Activated T-cell treated with anti-CD3 and anti-CD28 coated beads, Interleukin-2, amount 50 U/mL, for 24 hours (primary cell): ENCODE data around the gene AGFG1.

ENCODE experiments used
- DNase-seq: peaks from one replicate; pipeline ENCODE4 v3.0.0-alpha.2; 2020
- H3K27ac Mint-ChIP-seq: 2 replicates; pipeline ENCODE4 v1.8.0; 2020; ENCODE audit warnings: mild to moderate bottlenecking, mixed read lengths
- H3K27me3 Mint-ChIP-seq: 2 replicates; pipeline ENCODE4 v1.8.0; 2020; ENCODE audit warnings: mixed read lengths
- H3K36me3 Mint-ChIP-seq: 2 replicates; pipeline ENCODE4 v1.8.0; 2020; ENCODE audit warnings: low read depth, mixed read lengths
- H3K4me1 Mint-ChIP-seq: 2 replicates; pipeline ENCODE4 v1.8.0; 2020; ENCODE audit warnings: low read depth, mixed read lengths
- H3K4me3 Mint-ChIP-seq: 2 replicates; pipeline ENCODE4 v1.8.0; 2020; ENCODE audit warnings: mild to moderate bottlenecking, moderate library complexity, mixed read lengths
- H3K9me3 Mint-ChIP-seq: 2 replicates; pipeline ENCODE4 v1.8.0; 2020; ENCODE audit warnings: mixed read lengths

Gene AGFG1

GRCh38 chr2:227453810-227454209, 18.1 kb upstream of the AGFG1 start:
- H3K27ac Mint-ChIP-seq: no peak overlapping the region
- no peaks in the 10 kb centered on the region for H3K9me3 Mint-ChIP-seq
- H3K36me3 Mint-ChIP-seq: no peaks in the 10 kb centered on the region
- peaks cover 43% of the 10 kb centered on the region for H3K4me1 Mint-ChIP-seq
- H3K27me3 Mint-ChIP-seq: peaks cover 2% of the 10 kb centered on the region
- DNase-seq: no peak
- H3K4me3 Mint-ChIP-seq: no peak overlapping the region

- Mint-ChIP-seq H3K4me1 (peaks cover 49% of the 10 kb centered on the region), H3K27me3 (peaks cover 2% of the 10 kb centered on the region), H3K4me3 (no peak overlapping the region), H3K27ac (no peak overlapping the region), H3K9me3 (no peaks in the 10 kb centered on the region), H3K36me3 (no peaks in the 10 kb centered on the region)
- DNase-seq: no peak
Observed at GRCh38 chr2:227454323-227454860, 17.6 kb upstream of the AGFG1 start.

- Mint-ChIP-seq H3K4me3 (no peak overlapping the region), H3K27ac (no peak overlapping the region), H3K27me3 (no peaks in the 10 kb centered on the region), H3K9me3 (no peaks in the 10 kb centered on the region), H3K4me1 (peaks cover 56% of the 10 kb centered on the region), H3K36me3 (no peaks in the 10 kb centered on the region)
- no peak for DNase-seq
Observed at GRCh38 chr2:227455200-227455599, 16.8 kb upstream of the AGFG1 start.

- Mint-ChIP-seq H3K27me3 (no peaks in the 10 kb centered on the region), H3K4me1 (peaks cover 62% of the 10 kb centered on the region), H3K27ac (peak overlapping the region; percentile 51), H3K4me3 (no peak overlapping the region), H3K36me3 (no peaks in the 10 kb centered on the region), H3K9me3 (no peaks in the 10 kb centered on the region)
- DNase-seq: no peak
Observed at GRCh38 chr2:227456102-227456501, 15.9 kb upstream of the AGFG1 start.

GRCh38 chr2:227456772-227457171, 15.2 kb upstream of the AGFG1 start:
- H3K27me3 Mint-ChIP-seq: no peaks in the 10 kb centered on the region
- no peak overlapping the region for H3K27ac Mint-ChIP-seq
- H3K4me3 Mint-ChIP-seq: no peak overlapping the region
- no peaks in the 10 kb centered on the region for H3K9me3 Mint-ChIP-seq
- H3K4me1 Mint-ChIP-seq: peaks cover 68% of the 10 kb centered on the region
- no peak for DNase-seq
- no peaks in the 10 kb centered on the region for H3K36me3 Mint-ChIP-seq

GRCh38 chr2:227460070-227460485, 11.9 kb upstream of the AGFG1 start:
- Mint-ChIP-seq H3K4me1 (peaks cover 90% of the 10 kb centered on the region), H3K27me3 (no peaks in the 10 kb centered on the region), H3K4me3 (peak overlapping the region; percentile 49), H3K9me3 (no peaks in the 10 kb centered on the region), H3K27ac (peak overlapping the region; percentile 94), H3K36me3 (no peaks in the 10 kb centered on the region)
- DNase-seq: peak; percentile 78

- Mint-ChIP-seq H3K27me3 (no peaks in the 10 kb centered on the region), H3K9me3 (no peaks in the 10 kb centered on the region), H3K4me3 (peak overlapping the region; percentile 49), H3K4me1 (peaks cover 92% of the 10 kb centered on the region), H3K27ac (peak overlapping the region; percentile 94), H3K36me3 (no peaks in the 10 kb centered on the region)
- no peak for DNase-seq
Observed at GRCh38 chr2:227460833-227461232, 11.1 kb upstream of the AGFG1 start.

- Mint-ChIP-seq H3K36me3 (no peaks in the 10 kb centered on the region), H3K9me3 (no peaks in the 10 kb centered on the region), H3K4me1 (peaks cover 91% of the 10 kb centered on the region), H3K4me3 (peak overlapping the region; percentile 52), H3K27ac (peak overlapping the region; percentile 95), H3K27me3 (no peaks in the 10 kb centered on the region)
- DNase-seq: no peak
Observed at GRCh38 chr2:227461811-227462461, 10.0 kb upstream of the AGFG1 start.

- no peaks in the 10 kb centered on the region for H3K27me3 Mint-ChIP-seq
- peaks cover 92% of the 10 kb centered on the region for H3K4me1 Mint-ChIP-seq
- peak overlapping the region; percentile 95 for H3K27ac Mint-ChIP-seq
- no peaks in the 10 kb centered on the region for H3K9me3 Mint-ChIP-seq
- H3K4me3 Mint-ChIP-seq: peak overlapping the region; percentile 52
- DNase-seq: peak; percentile 57
- no peaks in the 10 kb centered on the region for H3K36me3 Mint-ChIP-seq
Observed at GRCh38 chr2:227462462-227462951, 9.4 kb upstream of the AGFG1 start.

GRCh38 chr2:227462972-227463931, 8.7 kb upstream of the AGFG1 start:
- no peaks in the 10 kb centered on the region for H3K27me3 Mint-ChIP-seq
- no peaks in the 10 kb centered on the region for H3K9me3 Mint-ChIP-seq
- peak overlapping the region; percentile 52 for H3K4me3 Mint-ChIP-seq
- peak; percentile 55 for DNase-seq
- peaks cover 93% of the 10 kb centered on the region for H3K4me1 Mint-ChIP-seq
- H3K36me3 Mint-ChIP-seq: no peaks in the 10 kb centered on the region
- peak overlapping the region; percentile 95 for H3K27ac Mint-ChIP-seq

GRCh38 chr2:227464361-227464760, 7.6 kb upstream of the AGFG1 start:
- H3K9me3 Mint-ChIP-seq: no peaks in the 10 kb centered on the region
- peak overlapping the region; percentile 52 for H3K4me3 Mint-ChIP-seq
- H3K27ac Mint-ChIP-seq: peak overlapping the region; percentile 95
- H3K36me3 Mint-ChIP-seq: no peaks in the 10 kb centered on the region
- DNase-seq: peak; percentile 55
- peaks cover 85% of the 10 kb centered on the region for H3K4me1 Mint-ChIP-seq
- H3K27me3 Mint-ChIP-seq: no peaks in the 10 kb centered on the region

- DNase-seq: peak; percentile 53
- Mint-ChIP-seq H3K4me1 (peaks cover 81% of the 10 kb centered on the region), H3K9me3 (no peaks in the 10 kb centered on the region), H3K27ac (peak overlapping the region; percentile 95), H3K27me3 (no peaks in the 10 kb centered on the region), H3K4me3 (peak overlapping the region; percentile 52), H3K36me3 (no peaks in the 10 kb centered on the region)
Observed at GRCh38 chr2:227464851-227465250, 7.1 kb upstream of the AGFG1 start.

GRCh38 chr2:227466887-227467600, 4.9 kb upstream of the AGFG1 start:
- Mint-ChIP-seq H3K36me3 (no peaks in the 10 kb centered on the region), H3K27ac (peak overlapping the region; percentile 79), H3K4me1 (peaks cover 69% of the 10 kb centered on the region)

GRCh38 chr2:227471412-227471811, 544 bp upstream of the AGFG1 start:
- H3K27me3 Mint-ChIP-seq: no peaks in the 10 kb centered on the region
- H3K36me3 Mint-ChIP-seq: peaks cover 20% of the 10 kb centered on the region
- peak overlapping the region; percentile 45 for H3K27ac Mint-ChIP-seq
- peaks cover 56% of the 10 kb centered on the region for H3K4me1 Mint-ChIP-seq
- H3K4me3 Mint-ChIP-seq: peak overlapping the region; percentile 66
- no peaks in the 10 kb centered on the region for H3K9me3 Mint-ChIP-seq
- no peak for DNase-seq

More at GRCh38 chr2:227466887-227467600, 4.9 kb upstream of the AGFG1 start:
- no peak for DNase-seq
- no peaks in the 10 kb centered on the region for H3K27me3 Mint-ChIP-seq
- no peaks in the 10 kb centered on the region for H3K9me3 Mint-ChIP-seq
- H3K4me3 Mint-ChIP-seq: peak overlapping the region; percentile 28
